Fibroblast of peridontal ligament (primary cell): Measurements from ENCODE around the gene XYLB.

ENCODE experiments used
- DNase-seq: peaks from one replicate; pipeline ENCODE4 v3.0.0-alpha.2; 2010; ENCODE audit errors: extremely low read depth

XYLB gene

DNA sequence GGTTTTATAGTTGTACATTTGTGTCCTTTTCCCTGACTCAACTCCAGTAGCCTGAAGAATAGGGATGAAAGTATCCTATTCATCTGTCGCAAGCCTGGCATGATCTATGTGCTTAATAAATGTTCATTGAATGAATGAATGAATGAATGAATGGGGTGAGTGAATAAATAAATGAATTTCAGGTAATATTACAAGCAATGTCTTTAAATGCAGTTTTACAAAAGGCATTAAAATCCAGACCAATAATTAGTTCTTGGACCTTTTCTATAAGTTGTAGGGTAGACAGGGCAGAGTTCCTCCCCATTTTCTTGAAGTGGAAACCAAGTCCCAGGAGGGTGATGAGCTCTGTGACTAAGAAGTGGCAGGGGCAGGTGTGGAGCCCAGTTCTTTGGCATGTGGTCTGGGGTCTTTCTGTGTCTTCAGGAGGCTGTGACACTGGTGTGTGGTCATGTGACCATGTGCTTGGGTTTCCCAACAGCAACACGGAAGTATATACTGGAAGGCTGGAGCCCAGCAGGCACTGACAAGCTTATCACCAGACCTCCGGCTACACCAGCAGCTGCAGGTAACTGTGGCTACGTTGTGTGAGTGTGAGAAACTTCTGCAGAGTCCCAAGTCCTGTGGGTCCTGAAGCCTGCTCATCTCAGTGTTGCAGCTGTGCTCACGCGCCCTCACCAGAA is 18.3 kb downstream of the XYLB start:
- DNase-seq: no peak

DNA sequence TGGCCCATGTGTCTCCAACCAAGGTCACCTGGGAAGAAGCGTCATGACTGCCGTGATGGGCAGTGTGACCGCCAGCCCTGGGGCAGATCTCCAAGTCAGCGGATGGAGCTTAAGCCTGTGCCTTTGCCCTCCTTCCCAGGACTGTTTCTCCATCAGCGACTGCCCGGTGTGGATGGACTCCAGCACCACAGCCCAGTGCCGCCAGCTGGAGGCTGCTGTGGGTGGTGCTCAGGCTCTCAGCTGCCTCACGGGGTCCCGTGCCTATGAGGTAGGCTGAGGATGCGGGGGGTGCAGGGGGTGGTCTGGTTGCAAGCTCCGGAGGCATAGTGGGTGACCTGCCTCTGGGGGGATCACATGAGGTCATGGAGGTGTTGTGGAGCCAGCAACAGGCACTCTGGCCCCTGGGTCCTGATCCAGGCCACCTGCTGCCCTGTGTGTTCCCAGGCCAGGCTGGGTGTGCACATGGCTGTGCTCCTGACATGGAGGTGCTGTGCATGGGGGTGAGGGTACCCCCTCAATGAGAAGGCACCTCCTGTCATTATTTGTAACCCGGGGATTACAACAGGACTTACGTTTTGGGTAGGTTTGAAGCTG is 19.0 kb downstream of the XYLB start:
- DNase-seq: no peak

- DNase-seq: no peak
Observed at GRCh38 chr3:38366082-38366481, 19.5 kb downstream of the XYLB start.

- DNase-seq: no peak
Observed at GRCh38 chr3:38367779-38368178, 21.2 kb downstream of the XYLB start.

DNA sequence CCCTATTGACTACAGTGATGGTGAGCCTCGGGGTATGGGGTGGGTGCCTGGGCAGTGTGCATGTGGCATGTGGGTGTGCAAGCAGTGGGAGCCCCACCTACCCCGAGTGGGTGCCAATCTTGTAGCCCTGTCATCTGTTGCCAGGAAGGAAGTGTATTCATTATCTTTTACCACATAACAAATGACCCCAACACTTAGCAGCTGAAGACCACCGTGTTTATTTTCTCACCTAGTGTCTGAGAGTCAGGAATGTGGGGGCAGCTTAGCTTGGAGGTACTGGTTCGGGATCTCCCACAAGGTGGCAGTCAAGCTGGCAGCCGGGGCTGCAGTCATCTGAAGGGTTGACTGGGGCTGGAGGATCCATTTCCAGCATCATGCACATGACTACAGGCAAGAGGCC is 21.7 kb downstream of the XYLB start:
- no peak for DNase-seq

DNA sequence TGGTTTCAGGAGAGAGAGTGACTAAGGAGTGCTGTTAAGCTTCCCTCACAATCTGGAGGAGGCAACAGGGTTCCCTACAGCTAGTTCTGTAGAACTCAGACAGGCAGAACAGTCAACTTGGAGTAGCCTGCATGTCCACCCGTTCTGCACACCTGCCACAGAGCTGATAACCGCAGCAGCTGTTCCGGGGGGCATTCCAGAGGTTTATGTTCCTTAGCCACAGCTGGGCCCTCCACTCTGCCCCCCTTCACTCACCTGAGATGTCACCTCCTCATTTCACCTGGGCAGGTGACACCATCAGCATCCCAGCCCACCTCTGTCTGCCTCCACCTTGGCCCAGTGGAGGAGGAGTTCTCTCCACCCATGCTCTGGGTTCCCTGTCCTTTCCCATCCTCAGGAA is 22.6 kb downstream of the XYLB start:
- no peak for DNase-seq

DNA sequence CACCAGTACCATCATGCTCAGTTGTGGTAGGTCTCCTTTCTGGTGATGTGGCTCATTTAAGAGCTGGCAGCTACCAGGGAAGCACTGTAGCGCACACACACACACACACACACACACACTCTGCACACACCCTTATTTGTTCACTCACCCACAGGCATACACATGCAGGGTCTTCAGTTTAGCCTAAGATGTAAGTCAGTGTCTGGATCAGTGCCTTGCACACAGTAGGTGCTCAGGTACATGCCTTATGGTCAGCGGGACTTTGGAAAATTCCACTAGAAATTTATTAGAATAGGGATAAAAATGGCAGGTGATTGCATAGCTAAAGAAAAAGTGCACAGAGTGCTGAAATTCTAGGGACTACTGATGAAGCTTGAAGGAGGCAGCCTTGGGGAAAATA is 23.6 kb downstream of the XYLB start:
- DNase-seq: no peak

- no peak for DNase-seq
Observed at GRCh38 chr3:38370861-38371260, 24.3 kb downstream of the XYLB start.

GRCh38 chr3:38371541-38372213 is 25.1 kb downstream of the XYLB start:
- DNase-seq: no peak

- DNase-seq: no peak
Observed at GRCh38 chr3:38372214-38372601, 25.6 kb downstream of the XYLB start.

DNA sequence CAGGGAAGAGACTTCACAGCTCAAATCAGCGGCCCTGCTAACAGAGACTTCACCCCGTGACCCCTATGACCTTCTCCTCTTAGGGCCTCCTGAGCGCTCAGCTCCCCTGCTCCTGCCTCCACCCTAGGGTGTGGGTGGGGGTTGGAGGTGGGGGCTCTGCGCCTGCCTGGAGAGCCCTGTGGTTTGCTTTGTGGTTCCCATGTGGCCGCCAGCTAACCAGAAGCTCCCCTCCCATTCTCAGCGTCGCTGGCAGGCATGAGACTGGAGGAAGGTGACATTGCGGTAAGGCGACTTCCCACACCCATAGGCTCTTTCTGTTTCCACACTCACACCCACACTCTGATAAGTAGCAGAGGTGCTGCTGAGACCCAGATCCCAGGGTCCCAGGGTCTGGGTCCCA is 27.6 kb downstream of the XYLB start:
- no peak for DNase-seq

- no peak for DNase-seq
Observed at GRCh38 chr3:38375072-38375471, 28.5 kb downstream of the XYLB start.

DNA sequence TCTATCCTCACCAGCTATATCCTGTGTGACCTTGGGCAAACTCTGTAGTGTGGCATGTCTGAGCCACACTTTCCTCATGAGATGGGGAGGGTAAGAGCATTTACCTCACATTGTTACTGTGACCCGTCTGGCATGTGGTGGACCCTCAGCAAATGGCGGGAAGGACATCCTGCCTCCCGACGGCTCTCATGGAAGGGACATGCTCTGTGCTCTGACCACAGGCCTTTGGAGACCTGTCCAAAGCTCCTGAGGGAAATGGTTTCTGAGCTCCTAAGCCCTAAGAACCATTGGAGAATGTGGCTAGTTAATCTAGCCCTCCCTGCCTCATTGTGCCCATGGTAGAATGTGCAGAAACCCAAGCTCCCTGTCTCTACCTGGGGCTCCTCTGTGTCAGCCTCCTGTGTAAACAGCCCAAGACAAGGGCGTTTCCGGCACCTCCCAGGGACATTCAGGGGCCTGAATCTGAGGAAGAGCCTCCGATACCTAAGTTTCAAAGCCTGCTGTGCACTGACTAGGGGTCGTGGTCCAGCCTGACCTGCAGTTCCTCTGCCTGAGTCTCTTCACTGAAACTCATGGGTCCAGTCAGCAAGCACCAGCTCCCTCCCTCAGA is 29.0 kb downstream of the XYLB start:
- DNase-seq: no peak

GRCh38 chr3:38376098-38376816 is 29.7 kb downstream of the XYLB start:
- DNase-seq: no peak

DNA sequence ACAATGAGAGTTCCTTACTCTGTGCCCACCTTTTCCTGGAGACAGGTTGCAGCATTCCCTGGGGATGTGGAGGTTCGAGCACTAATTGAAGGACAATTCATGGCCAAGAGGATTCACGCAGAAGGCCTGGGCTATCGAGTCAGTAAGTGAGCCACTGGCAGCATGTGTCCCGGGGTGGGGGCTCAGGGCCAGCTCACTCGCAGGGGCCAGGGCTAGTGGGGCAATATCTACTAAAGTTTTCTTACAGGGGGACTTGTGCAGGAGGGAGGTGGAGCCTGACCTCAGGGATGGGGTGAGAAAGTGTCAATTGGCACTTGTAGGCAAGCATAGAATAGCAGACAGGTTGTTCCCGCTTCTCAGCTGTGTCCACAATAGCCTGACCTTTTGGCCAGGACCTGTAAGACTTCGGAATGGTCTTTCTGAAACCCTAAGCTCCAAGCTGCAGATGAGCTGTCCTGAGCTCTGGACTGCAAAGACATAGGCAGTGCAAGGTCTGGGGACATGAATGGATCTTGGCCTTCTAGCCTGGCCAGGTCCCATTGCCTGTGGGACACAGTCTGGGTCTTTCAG is 32.7 kb downstream of the XYLB start:
- DNase-seq: no peak

DNA sequence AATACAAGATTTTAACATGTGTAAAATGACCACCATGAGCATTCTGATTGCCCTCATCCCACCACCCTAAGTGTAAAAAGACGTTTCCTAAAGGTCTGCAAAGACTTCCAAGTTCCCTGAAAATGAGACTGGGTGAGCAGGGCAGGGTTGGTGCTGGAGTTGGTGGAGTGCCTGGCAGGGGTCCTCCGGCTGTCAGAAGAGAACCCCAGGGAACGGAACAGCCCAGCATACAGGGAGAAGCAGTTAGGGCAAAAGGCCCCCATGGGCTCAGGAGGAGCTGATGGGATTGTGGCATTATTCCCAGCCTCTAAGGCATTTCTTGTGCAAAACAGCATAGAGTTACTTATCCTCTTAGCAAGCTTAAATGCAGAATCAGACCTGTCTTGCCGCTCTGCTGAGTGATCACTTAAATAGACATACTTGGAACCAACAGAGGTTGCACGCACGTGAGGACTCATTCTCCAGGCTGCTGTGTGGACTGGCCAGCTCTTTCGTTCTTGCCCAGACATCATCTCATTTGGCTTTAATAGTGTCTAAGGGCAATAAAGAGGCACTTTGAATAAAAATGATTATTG is 36.0 kb downstream of the XYLB start:
- peak; percentile 7 for DNase-seq

GRCh38 chr3:38383156-38383875 is 36.7 kb downstream of the XYLB start:
- DNase-seq: peak; percentile 36

GRCh38 chr3:38386992-38387750 is 40.6 kb downstream of the XYLB start:
- DNase-seq: no peak

DNA sequence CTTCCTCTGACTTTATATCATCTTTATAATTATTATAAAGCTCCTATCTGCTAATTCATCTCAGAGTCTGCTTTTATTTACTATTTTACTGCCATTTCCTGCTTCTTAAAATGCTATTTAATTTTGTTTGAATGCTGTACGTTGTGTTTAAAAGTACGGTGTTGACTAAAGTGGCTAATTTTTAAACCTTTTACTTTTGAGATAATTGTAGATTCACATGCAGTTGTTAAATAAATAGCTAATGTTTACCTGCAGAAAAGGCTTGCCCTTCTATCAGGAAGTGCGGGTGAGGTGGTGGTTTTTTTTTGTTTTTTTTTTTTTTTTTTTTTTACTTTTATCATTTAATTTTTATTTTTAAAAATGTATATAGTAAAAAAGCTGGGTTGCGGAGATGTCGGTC is 41.3 kb downstream of the XYLB start:
- DNase-seq: no peak

GRCh38 chr3:38392604-38393163 is 46.1 kb downstream of the XYLB start:
- no peak for DNase-seq
